Kidney epithelial cell (primary cell): ENCODE results near the gene ARHGAP42. TPM values are rescaled to one million over a fixed set of nuclear protein-coding genes. Genes with fewer than 3 reads are reported as not detected.

Experiments used
- DNase-seq: peaks from one replicate; pipeline ENCODE4 v3.0.0-alpha.2; 2010; ENCODE audit warnings: low read depth
- H3K27me3 ChIP-seq: 2 replicates; pipeline ENCODE4 v1.6.0; 2011; ENCODE audit warnings: low read length; ENCODE audit not compliant: control insufficient read depth, insufficient read depth
- H3K36me3 ChIP-seq: 2 replicates; pipeline ENCODE4 v1.5.1; 2011; ENCODE audit warnings: low read length; ENCODE audit not compliant: control insufficient read depth, insufficient read depth
- H3K4me3 ChIP-seq: 2 replicates; pipeline ENCODE4 v1.5.1; 2011; ENCODE audit warnings: low read depth, mild to moderate bottlenecking, control low read depth, low read length
- CTCF ChIP-seq: IDR thresholded peaks from 2 replicates; pipeline ENCODE4 v1.5.1; 2011; ENCODE audit warnings: mild to moderate bottlenecking, moderate library complexity, low read length, control low read depth, inconsistent platforms; ENCODE audit not compliant: insufficient read depth, poor library complexity, severe bottlenecking
- total RNA-seq: library from RNA; depleted of rRNA; stranded (reverse); fragments of >200 nt; gene quantifications from 2 replicates; pipeline ENCODE4 v1.2.3, GENCODE V29; 2015

The ARHGAP42 gene
- total RNA-seq, 1 donor from 2014 or later: 27.9 TPM

- no peak for TF ChIP-seq CTCF
- no peak for DNase-seq
- Histone ChIP-seq H3K36me3 (no peaks in the 10 kb centered on the region), H3K27me3 (no peaks in the 10 kb centered on the region), H3K4me3 (no peak overlapping the region)
Measured at GRCh38 chr11:100857236-100858005, 170.3 kb downstream of the ARHGAP42 start.

GRCh38 chr11:100860318-100861155, 173.4 kb downstream of the ARHGAP42 start:
- Histone ChIP-seq H3K36me3 (no peaks in the 10 kb centered on the region), H3K4me3 (no peak overlapping the region), H3K27me3 (no peaks in the 10 kb centered on the region)
- TF ChIP-seq CTCF: no peak
- no peak for DNase-seq

DNA sequence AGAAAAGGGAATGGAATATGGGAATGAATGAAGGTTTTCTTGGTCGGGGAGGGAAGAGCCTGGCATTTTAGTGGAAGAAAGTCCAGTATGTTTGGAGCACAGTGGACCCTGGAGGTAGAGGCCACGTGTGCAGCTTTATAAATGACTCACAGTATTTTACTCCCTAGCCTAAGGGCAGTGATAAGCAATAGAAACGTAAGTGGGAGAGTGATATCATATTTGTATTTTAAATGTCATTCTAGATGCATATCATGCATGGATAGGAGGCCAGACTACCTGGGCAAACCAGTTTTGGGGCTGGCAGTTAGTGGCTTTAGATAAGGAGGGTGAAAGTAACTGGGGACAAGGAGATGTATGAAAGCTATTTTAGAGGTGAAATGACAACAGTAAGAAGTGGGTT, 174.1 kb downstream of the ARHGAP42 start:
- Histone ChIP-seq H3K27me3 (no peaks in the 10 kb centered on the region), H3K4me3 (no peak overlapping the region), H3K36me3 (no peaks in the 10 kb centered on the region)
- DNase-seq: no peak
- no peak for TF ChIP-seq CTCF

GRCh38 chr11:100863080-100863581, 176.0 kb downstream of the ARHGAP42 start:
- Histone ChIP-seq H3K36me3 (no peaks in the 10 kb centered on the region), H3K4me3 (no peak overlapping the region), H3K27me3 (no peaks in the 10 kb centered on the region)
- DNase-seq: peak; percentile 71
- TF ChIP-seq CTCF: no peak

GRCh38 chr11:100865443-100866065, 178.5 kb downstream of the ARHGAP42 start:
- no peaks in the 10 kb centered on the region for H3K27me3 ChIP-seq
- no peak for DNase-seq
- no peaks in the 10 kb centered on the region for H3K36me3 ChIP-seq
- no peak overlapping the region for H3K4me3 ChIP-seq
- TF ChIP-seq CTCF: no peak
